Eye (tissue), 1 donor: ENCODE data around the gene PARD3B.
A peak's percentile ranks its signal among the peaks of the same experiment; 100 is the strongest.

Source experiments
- DNase-seq: peaks from one replicate; pipeline ENCODE4 v3.0.0-alpha.2; 2015

The PARD3B gene

DNA sequence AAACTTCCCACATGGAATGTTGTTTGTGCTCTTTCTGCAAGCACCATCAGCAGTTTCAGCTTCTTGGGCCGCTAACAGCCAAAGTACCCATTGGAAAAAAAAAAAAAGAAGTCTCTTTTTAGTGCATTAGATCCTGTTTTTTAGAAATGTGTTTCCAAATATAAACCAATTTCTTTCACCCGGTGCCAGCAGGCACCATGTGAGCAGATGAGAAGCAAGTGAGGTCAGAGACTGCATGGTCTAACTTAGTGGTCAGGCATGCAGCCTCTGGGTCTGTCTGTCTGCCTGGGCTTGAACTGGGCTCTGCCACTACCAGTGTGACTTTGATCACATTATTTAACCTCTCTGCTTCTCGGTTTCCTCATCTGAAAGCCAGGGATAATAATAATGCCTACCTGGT, 1061.9 kb downstream of the PARD3B start:
- no peak for DNase-seq

DNA sequence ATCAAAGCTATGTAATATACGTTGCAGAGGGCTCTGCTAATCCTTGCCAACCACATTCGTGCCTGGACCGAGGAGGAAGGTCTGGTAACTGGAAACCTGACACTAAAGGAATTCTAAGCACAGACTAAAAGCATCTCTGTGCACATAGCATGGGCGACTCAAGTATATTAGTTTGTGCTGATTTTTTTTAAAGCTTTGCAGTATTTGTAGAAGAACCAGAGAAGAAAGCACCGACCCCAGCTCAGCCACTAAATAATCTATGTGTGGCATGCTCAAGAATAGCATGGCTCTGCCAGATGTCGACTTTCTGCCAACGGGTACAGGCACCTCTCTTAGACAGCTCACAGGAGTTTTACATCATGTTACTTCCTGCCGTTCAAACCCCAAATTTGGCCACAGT, 1063.8 kb downstream of the PARD3B start:
- DNase-seq = no peak

DNA sequence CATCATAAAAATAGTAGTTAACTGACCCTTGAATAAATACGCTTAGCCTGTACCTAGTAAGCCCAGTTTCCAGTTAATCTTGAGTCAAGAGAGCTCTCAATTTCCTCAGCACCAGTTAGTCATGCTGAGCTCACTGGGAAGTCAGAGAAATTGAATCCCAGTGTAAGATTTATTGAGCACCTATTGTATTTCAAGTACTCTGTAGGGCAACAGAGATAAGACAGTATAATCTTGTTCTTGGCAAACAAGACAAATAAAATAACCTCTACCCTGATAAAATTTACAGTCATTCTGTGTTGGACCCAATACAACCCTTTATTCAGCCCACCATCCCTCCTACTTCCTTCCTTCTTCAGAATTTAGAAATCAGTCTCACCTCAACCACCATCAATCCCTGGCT, 1065.2 kb downstream of the PARD3B start:
- no peak for DNase-seq

DNA sequence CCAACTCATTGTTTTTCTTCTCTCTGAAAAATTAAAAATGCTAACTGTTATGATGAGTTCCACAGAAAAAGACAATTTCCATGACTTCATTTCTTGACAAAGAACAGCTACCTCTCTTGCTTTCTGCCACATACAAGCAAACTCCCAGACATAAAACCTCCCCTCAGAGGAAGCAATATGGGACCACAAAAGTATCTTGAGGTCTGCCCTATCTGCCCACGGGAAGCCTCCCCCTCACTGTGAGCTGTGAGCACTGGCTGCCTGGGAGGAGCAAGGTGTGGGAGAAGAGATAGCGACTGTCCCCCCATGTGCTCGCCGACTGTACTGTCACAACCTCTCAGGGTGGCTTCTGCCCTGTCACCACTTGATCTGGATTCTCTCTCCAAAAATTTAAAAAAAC, 1067.4 kb downstream of the PARD3B start:
- no peak for DNase-seq

DNA sequence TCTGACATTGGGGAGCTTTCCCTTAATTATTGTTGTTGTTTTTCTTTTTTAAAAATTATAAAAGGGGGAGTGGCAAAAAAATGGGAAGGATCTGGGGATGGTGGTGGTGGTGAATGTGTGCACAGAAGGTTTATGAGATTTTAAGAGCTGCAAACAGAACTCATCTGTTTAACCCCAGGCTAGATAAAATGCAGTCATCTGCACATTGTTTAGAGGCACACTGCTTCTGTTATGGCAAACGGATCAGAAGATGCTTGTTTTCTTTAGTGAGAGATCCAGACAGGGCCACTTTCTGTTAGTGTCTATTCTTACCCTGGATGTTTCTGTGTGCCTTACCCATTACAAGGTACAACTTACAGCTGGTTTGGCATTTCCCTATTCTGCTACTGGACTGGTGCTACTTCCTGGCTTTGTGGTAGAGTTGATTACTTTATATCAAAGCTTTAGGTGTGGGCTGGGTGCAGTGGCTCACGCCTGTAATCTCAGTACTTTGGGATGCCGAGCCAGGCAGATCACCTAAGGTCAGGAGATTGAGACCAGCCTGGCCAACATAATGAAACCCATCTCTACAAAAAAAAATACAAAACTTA, 1068.8 kb downstream of the PARD3B start:
- no peak for DNase-seq

DNA sequence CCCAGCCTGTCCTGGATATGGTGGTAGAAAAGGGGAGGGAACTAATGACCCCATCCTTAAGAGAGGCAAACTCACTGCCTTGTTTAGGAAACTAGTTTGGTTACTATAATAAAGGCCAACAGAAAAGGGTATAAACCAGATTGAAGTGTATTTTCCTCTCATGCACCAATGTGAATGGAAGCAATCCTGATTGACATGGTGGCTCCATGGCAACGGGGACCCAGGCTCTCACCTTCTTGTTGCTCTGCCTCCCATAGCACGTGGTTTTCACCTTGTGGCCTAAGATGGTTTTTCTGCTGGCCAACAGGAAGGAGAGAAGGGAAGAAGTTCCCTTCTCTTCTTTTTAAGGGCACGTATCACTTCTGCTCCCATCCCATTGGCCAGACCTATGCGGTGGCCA, 1069.7 kb downstream of the PARD3B start:
- DNase-seq = no peak

DNA sequence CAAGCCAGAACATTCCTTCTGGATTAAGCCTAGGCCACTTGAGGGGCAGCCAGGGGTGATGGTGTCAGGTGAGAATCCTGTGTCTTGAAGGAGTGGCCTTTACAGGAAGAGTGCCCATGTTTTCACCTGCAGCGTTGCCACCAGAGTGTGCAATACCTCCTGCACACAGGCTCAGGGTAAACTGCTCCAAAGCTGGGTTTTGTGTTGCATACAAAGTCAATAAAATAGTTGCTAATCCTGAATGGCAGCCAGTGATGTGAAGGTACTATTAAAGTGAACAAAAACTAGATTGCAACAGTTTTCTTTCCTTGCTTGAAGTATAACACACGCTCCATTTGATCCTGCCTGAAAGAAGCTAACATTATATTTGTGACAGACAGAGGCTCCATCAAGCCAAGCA, 1072.6 kb downstream of the PARD3B start:
- peak; percentile 27 for DNase-seq

DNA sequence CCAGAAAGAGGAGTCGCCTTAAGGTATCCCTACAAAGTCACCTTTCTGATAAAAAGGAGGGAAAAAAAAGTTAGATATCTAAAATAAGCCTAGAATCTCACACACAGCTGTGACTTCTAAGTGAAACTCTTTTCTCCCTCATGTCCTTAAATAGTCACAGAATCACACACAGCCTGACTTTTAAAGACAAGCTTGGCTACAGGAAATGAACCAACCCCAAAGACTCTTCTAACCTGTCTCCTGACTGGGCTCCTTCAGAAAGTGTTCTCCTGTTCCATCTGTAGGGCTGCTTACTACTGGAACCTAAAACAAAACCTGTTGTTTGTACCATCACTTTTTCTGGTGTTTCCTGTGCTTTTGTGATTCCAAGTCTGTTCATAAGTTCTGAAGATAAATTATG, 1074.3 kb downstream of the PARD3B start:
- no peak for DNase-seq

DNA sequence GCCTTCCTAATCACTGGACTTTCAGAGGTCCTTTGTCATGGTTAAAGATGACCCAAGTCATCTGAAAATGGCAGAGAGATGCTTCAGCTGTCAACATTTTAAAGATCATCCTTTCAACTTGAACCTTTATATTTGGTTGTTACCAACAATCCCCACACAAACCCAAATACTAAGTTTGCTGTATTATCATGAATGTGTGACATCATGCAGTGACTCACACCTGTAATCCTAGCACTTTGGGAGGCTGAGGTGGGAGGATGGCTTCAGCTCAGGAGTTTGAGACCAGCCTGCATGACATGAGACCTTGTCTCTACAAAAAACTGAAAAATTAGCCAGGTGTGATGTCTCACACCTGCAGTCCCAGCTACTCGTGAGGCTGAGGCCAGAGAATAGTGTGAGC, 1081.8 kb downstream of the PARD3B start:
- no peak for DNase-seq

DNA sequence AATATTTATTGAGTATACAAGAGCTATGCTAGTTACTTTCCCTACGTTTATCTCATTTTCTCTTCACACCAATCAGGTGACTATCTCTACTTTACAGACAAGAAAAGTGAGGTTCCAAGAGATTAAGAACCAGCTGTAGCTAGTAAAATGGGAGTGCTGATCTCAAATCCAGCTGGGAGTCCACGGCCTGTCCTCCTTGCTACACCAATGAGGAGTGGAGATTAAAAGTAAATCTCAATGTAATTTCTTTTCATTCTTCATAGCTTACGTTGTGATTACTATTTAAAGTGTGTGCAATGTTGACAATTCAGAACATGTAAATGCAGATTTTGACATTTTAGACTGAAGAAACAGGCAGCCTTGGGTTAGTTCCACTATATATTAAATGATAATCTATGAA, 1083.1 kb downstream of the PARD3B start:
- no peak for DNase-seq

DNA sequence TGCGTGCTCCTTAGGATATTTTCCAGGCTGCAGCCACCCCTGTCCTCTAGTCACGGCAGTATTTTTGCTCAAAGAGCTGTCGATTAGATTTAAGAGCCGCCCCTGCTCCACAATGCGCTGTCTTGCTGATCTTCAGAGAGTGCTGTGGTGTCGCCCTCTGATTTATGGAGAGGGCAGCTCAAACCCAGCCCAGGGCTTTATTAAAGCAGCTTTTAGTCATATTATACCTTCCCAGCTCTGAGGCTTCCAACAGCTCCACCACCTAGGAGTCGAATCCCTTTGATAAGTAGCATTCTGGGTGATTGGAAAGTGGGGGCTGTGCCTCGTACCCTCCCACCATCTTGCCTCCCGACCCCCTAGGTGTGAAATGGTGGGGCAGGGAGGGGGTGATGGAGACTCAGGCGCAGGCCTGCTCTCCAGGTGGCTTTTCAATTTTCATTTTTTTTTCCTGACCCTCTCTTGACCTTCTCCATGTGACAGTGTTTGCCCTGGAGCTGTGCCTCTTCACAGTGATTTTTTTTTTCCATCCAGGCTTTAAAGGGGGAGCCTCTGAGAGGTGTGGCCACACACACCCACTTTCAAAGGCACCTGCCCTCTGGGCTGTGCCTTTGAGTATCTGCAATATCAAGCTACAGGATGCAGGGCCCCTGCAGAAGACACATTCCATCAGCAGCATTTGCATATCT, 1084.0 kb downstream of the PARD3B start:
- DNase-seq = no peak

DNA sequence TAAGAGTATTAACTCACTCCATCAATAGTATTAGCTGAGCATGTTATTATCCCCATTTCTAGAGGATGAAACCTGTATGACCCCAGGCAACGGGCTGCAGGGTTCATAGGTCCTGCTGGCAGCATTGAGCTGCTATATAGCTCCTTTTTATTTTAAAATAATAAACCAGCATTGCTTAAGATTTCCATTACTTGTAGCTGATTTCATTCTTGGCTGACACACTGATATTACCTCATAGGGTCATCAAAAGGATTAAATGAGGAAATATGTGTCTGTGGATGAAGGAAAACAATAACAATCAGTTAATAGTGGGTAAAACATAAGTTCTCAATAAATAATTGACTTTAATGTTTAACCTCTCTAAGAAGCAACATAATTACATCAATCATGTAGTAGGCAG, 1088.7 kb downstream of the PARD3B start:
- DNase-seq = no peak

DNA sequence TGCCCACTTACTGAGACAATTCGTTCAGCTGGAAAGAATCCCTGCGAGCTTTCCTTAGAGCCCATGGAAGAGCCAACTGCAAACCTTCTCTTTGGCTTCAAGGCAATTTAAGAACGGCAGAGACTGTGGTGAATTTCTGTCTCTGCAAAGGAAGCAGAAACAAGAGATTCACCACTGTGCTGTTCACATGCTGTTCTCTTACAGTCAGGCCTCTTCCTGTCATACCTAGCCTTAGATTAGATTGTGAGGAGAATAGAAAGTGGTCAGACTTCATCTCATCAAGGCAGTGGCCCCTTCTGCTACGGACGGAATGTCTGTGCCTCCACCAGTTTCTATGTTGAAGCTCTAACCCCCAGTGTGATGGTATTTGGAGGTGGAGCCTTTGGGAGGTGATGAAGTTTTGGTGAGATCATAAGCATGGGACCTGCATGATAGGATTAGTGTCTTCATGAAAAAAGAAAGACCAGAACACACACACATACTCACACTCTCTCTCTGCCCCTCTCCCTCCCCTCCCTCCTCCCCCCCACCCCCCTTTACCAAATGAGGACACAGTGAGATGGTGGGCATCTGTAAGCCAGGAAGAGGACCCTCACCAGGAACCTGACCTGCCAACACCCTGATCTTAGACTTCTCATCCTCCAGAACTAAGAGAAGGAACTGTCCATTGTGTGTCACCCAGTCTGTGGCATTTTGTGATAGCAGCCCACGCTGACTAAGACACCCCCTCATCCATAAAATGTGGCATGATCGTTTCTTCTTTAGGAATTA, 1091.5 kb downstream of the PARD3B start:
- DNase-seq = no peak

DNA sequence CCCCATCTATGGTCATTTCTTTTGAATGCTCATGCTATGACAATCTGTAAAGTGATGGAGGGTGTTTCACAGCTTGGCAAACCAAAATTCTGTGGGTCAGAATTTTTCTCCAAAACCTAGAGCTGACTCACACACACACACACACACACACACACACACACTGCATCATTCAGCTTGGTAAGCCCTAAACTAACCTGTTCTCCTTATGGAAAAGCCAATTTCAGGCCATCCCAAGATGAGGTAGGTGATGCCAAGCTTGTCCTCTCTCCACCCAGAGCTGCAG, 1092.0 kb downstream of the PARD3B start:
- no peak for DNase-seq

DNA sequence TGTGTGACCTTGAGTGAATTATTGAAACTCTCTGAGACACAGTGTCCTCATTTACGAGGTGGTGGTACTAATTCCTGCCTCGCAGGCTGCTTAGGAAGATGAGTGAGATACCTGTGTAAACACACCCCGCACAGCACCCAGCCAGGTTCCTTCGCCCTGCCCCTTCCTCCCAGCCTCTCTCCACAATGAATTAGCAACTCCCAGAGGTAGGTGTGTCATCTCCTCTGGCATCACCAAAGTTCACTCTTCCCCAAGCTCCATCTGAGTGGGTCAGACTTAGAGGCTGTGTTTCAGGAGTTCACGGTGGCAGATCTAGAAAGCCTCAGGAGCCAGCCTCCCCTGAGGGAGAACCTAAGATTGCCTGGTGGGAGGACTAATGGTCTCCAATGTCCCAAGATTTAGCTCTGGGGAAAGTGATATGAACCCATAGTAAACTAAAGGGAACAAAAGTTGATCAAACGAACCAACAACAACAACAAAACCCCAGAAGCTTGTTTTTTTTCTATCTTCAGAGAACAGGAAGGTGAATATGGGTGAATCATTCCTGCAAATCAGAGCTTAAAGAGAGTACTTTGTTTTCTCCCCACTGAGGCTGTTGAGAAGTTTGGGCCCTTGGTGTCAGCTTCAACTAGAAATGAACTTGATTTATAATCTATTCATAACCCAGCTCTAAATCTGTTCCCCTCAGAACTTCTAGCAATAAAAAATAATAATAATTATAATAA, 1092.7 kb downstream of the PARD3B start:
- no peak for DNase-seq

DNA sequence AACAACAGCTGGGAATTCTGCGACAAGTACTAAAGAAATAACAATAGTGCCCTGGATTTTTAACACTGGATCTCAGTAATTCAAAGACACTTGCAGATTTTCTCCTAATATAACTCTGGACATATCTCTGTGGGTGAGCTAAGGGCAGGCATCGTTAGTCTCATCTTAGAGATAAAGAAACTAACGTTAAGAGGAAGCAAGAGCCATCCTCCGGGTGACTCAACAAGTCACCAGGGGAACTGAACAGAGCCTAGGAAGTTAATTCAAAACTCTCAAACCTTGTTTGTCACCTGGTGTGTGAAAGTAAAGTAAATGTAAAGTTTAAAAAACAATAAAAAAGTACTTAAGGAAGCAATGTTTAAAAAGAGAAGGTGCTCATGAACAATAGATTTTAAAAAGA, 1095.4 kb downstream of the PARD3B start:
- DNase-seq = no peak

DNA sequence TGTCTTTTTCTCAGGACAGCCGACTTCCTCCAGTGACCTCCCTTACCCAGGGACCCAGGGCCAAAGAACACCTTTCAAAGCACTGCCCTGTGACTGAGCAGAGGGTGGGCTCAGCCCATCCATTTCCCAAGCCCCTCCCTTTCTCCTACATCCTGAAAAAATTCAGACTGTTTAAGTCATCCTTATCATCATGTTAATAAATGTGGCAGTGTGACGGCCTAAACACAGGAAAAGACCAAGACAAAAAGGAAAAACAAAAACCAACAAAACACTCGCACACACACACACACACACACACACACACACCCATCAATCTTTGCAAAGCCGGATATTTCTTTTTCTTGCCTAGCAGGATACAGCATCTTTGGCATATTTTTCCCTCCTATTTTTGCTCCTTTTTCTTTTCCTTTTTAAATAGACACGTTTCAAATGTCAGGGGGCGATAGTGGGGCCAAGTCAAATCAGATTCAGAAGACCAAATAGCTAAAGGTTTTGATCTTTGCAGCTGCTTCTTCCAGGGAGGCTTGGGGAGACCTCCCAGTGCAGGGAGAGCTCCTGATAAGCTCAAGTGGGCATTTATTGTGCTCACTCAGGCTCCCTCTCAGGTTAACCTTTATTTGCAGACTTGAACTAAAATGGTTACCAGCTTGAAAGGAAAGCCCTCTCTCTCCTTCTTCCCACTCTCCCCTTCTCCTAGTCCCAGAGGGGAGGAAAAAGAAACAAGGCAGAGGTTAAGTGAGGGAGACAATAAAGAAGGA, 1097.5 kb downstream of the PARD3B start:
- no peak for DNase-seq

DNA sequence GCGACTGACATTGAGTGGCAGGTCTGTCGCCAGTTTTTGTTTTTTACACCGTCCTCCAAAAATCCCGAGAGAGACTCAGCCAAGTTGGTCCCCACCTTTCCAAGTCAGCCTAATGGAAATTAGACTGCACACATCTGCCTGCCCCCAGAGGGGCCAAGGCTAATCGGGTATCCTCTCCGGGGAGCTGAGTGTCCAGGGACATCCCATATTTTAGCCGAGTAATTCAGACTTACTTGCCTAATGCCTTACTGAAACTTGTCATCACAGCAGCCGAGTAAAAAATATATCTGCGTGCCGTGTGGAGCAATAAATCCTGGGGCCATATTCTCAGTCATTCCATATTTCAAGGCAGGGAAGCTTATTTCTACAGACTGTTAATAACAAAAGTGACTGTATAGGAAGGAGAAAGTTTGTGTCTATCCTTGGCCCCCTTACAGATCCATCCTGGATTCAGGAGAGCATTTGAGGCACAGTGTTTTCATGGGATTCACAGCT, 1098.2 kb downstream of the PARD3B start:
- no peak for DNase-seq

DNA sequence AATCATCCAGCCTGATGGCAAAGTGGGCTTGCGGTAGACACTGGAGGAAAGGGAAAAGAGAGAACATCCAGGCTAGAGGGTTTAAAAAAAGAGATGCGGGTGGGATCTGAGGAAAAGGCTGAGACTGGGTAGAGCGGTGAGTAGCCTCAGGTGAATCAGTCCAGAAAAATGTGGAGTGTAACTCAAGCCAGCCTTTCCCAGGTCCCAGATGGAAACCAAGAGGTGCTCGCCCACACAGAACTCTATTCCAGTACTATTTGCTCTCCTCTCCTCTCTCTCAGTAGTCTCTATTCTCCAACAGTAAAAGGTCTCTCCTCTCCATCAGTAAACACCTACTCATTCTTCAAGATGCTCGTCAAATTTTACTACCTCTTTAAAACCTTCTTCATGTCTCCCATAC, 1098.7 kb downstream of the PARD3B start:
- no peak for DNase-seq

DNA sequence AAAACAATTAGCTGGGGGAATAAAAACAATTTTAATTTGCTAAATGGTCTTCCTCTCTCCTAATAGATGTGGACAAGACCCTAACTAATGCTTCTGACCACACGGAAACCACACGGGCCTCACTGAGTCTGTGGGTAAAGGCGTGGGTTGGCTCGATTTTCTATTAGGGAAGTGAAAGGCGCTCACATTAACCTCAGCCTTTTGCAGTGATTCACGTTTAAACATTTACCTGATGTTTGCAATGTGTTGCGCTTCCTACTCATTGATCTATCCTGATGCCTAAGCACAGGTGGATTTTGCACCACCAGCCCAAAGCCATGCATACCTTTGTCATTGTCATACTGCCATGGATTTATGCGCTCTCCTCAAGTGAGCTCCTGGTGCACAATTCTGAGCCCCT, 1101.4 kb downstream of the PARD3B start:
- no peak for DNase-seq

DNA sequence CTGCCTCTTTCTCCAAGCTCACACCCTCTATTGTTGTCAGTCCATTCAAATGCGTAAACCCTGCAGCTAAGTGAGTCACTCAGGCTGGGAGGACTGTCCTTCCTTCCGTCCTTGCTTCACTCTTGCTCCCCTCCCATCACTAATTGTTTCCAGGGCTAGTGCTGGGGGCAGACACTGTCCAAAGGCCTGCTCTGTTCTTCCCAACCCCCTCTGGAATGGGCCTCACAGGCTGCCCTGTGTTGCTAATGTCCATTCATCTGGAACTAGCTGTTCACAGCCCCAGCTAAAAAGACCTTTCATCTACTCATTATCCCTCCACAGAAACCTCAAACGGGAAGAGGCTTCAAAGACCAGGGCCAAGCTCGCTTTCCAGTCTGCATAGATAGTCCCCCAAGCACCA, 1105.2 kb downstream of the PARD3B start:
- DNase-seq = peak; percentile 44

DNA sequence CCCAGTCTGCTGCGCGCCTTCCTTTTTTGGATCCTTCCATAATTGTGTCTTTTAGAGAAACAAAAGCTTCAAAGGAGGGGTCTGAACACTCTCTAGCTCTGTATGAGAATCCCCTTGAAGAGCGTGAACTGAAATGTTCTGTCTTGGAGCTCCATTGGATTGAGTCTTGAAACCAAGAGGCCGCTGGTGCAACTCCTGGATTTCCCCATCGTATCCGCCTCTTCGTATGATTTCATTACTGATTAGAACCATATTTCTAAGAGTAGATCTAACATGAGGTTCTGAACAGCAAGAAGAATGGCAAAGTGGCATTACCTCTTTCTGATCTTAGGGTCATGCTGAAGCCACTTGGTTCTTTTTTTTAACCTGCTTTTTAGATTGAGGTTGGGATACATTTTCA, 1105.7 kb downstream of the PARD3B start:
- no peak for DNase-seq

DNA sequence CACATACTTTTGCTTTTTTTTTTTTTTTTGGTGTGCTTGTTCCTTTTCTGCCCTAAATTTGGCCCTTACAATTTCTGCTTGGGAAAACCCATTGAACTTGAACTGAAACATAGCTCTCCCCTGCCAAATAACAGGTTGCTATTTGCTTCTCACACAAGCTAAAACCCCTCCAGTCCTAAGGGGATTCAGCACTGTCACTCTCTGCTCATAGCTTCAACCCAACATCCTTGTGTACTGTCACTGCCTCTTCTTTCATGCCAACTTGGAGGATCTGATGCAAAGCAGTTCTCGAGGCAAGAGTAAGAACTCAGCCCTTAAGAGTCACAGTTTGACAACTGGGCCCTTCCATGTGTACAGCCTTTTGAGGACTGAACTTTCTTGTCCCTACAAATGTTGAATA, 1106.4 kb downstream of the PARD3B start:
- DNase-seq = no peak
